GM13976 (cell line): ENCODE measurements around the gene BBS9.
"Not testable (repeated sequence)": the region's sequence is repeated elsewhere in the genome, so short reads cannot be mapped to it uniquely, and the experiment has no call there.

ENCODE experiments used
- DNase-seq: peaks from one replicate; pipeline ENCODE4 v3.0.0; 2012; ENCODE audit warnings: low spot score
- CTCF ChIP-seq: IDR thresholded peaks from 2 replicates; pipeline ENCODE4 v1.5.1; 2012; ENCODE audit warnings: borderline replicate concordance, mild to moderate bottlenecking; ENCODE audit not compliant: insufficient read depth; ENCODE audit errors: extremely low read depth, missing control alignments, control extremely low read depth
- in situ Hi-C: fragments of 300-500 bp; cut with MboI; formaldehyde crosslinking; loops from one replicate; pipeline ENCODE4 v1.12.0; 2022; ENCODE audit warnings: low sequenced_read_pairs, mixed read lengths, inconsistent platforms; ENCODE audit not compliant: unreplicated experiment

BBS9 gene

DNA sequence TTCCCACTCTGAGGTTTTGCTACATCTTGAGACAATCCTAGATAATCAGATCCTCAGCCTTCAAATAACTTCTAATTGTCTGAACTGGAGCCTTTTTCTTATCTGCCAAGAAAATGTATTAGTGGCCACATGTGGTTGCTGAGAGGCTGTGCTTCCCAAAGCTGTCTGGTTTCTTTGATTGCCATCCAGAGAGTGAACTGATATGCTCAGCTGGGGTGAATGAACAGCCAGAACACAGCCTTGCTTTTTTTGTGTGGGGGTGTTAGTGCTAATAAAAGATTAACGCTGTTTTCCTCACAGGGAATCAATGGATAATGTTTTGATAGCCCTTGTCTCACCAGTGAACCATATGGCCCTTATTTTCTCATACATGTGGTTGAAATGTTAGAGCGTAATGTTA, 66.9 kb downstream of the BBS9 start:
- in situ Hi-C loops = loop anchor here (25.0 kb wide), 1 partner anchor 741 kb away; no protein-coding TSS in a partner anchor
- TF ChIP-seq CTCF = no peak
- DNase-seq = no peak

- TF ChIP-seq CTCF = no peak
- in situ Hi-C loops = no loop called here
- no peak for DNase-seq
These were observed 70.9 kb downstream of the BBS9 start for GRCh38 chr7:33200282-33200681.

DNA sequence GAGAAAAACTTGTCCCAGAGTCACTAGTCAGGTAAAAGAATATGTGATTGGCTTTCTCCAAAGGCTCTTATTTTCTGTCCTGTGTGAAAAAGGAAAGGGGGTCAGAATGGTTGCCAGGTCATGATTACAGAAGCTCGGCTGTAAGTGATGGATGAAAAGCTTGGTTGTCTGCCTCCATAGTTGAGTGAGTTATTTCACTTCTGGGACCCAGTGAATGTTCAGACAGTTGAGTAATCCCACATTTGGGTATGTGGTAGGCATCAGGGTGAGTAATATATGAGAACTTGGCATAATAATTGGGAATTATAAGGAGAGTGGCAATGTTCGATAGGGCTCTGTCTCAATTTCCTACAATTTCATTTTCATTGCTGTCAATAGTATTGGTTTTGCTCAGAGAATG, 72.5 kb downstream of the BBS9 start:
- TF ChIP-seq CTCF = no peak
- DNase-seq = no peak
- in situ Hi-C loops = no loop called here

DNA sequence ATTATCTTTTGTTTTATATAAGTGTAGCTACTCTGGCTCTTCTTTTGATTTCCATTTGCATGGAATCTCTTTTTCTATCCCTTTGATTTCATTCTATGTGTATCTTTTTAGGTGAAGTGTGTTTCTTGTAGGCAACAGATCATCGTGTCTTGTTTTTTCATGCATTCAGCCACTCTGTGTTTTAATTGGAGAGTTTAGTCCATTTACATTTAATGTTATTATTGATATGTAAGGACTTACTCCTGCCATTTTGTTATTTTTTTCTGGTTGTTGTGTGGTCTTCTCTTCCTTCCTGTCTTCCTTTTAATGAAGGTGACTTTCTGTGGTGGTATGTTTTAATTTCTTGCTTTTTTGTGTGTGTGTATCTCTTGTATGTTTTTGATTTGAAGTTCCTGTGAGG, 81.6 kb downstream of the BBS9 start:
- DNase-seq = no peak
- in situ Hi-C loops = no loop called here
- no peak for TF ChIP-seq CTCF

DNA sequence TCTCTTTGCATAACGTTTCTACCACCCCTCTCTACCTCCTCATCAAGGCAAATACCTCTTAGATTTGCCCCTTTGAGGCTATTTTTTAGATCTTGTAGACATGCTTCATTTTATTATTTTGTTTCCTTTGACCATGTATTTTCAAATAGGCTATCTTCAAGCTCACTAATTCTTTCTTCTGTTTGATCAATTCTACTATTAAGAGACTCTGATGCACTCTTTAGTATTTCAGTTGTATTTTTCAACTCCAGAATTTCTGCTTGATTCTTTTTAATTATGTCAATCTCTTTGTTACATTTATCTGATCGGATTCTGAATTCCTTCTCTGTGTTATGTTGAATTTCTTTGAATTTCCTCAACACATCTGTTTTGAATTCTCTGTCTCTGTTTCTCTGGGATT, 82.8 kb downstream of the BBS9 start:
- TF ChIP-seq CTCF = no peak
- in situ Hi-C loops = no loop called here
- no peak for DNase-seq

GRCh38 chr7:33215992-33216391, 86.6 kb downstream of the BBS9 start:
- no peak for TF ChIP-seq CTCF
- in situ Hi-C loops = no loop called here
- DNase-seq = no peak

DNA sequence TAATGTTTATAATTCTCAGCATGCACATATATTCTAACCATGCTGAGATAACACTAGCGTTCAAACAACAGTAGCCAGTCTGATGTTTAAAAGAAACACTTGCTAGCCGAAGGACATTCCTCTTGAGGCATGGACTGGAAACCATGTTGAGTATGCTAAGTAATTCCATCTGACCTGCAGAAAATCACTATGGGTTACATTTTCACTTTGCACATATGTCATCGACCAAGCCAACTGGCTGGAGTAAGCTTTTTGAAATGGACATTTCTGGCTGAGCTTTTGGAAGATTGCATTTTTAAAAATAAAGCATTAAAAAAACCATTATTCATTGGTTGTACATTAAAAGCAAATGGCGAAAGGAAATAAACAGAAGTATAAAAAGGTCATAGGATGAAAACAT, 88.2 kb downstream of the BBS9 start:
- no peak for TF ChIP-seq CTCF
- in situ Hi-C loops = no loop called here
- DNase-seq = no peak

DNA sequence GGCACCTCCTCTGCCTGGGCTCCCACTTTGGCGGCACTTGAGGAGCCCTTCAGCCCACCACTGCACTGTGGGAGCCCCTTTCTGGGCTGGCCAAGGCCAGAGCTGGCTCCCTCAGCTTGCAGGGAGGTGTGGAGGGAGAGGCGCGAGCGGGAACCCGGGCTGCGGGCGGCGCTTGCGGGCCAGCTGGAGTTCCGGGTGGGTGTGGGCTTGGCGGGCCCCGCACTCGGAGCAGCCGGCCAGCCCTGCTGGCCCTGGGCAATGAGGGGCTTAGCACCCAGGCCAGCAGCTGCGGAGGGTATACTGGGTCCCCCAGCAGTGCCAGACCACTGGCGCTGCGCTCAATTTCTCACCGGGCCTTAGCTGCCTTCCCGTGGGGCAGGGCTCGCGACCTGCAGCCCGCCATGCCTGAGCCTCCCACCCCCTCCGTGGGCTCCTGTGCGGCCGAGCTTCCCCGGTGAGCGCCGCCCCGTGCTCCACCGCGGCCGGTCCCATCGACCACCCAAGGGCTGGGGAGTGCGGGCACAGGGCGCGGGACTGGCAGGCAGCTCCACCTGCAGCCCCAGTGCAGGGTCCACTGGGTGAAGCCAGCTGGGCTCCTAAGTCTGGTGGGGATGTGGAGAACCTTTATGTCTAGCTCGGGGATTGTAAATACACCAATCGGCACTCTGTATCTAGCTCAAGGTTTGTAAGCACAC, 89.6 kb downstream of the BBS9 start:
- in situ Hi-C loops, DNase-seq: not testable (repeated sequence)
